D341Med (cell line): ENCODE results near the gene KREMEN1.
"Not testable (repeated sequence)": the region's sequence is repeated elsewhere in the genome, so short reads cannot be mapped to it uniquely, and the experiment has no call there.

Experiments used
- DNase-seq: peaks from one replicate; pipeline ENCODE4 v3.0.0; 2012; ENCODE audit warnings: low spot score

Gene KREMEN1

DNA sequence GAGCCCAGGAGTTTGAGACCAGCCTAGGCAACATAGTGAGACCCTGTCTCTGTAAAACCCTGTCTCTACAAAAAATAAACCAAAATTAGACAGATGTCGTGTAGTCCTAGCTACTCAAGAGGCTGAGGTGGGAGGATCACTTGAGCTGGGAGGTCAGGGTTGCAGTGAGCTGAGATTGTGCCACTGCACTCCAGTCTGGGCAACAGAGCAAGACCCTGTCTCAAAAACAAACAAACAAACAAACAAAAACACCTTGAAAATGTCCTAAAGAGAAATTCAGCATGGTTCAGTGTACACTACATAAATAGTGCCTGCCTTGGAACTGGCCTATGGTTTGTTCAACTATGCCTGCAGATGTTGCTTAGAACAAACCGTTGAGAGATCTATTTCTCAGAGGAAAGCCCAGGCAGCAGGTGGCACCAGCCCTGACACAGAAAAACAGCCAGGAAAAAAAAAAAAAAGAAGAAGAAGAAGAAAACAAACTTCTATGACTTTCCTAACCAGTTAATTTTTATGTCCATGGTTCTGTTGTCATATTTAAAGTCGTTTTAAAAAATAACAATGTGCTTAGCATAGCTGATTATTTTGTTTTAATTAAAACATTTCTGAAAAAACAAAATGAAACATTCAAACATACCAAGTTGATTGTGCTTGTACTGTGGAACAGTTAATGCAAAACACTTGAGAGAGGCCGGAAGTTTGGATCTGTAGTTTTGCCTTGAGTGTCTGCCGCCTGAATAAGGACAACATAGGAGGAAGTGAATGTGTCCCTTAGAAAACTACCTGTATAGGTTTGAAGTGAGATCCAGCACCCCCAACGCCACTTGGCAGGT is 5.4 kb downstream of the KREMEN1 start:
- DNase-seq = no peak

DNA sequence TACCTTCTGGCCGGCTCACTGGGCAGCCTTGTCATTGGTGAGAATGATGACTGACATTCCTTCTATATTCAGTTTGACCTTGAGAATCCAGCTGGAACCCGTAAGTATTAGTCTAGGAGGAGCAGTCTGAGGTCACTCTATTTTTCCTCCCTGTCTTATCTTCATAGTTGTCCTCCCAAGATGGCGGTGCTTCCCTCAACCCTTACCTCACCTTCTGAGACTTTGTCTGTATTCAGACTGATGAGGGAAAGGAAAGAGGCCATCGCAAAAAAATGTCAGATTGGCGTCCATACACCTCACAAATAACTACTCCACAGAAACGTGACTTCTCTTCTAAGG is 6.0 kb downstream of the KREMEN1 start:
- no peak for DNase-seq

- peak; percentile 82 for DNase-seq
Observed at GRCh38 chr22:29079218-29079901, 6.5 kb downstream of the KREMEN1 start.

GRCh38 chr22:29080106-29080975 is 7.5 kb downstream of the KREMEN1 start:
- DNase-seq = peak; percentile 63

DNA sequence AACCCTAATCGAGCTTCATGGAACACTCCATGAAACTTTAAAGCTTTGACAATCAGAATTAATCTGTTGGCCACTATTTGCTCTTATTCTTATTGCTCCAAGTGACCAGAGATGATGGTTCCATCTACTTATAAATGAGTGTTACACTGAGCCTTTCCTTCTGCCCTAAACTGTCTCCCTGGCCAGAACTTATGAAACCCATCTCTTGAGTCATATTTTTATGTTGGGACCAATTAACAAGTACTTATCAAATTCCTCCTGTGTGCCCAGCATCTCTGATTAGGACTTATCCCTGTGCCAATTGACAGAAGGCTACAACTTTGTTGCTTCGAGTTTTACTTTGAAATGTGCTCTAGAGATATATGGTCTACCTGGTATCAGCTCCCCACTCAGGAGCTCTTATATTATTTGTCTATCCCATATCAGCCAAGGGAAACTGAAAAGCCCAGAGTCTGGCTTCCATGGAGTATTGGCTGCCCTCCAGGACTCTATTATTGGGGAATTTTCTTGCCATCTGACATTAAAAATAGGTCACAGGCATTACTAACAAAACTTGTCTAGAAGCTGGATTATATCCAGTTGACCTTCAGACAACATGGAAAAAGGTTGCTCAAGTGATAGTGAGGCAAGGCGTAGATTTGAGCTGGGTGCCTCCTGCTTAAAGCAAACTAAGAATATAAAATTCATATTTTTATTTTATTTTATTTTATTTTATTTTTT is 8.8 kb downstream of the KREMEN1 start:
- no peak for DNase-seq

- no peak for DNase-seq
Observed at GRCh38 chr22:29082826-29083545, 10.2 kb downstream of the KREMEN1 start.

DNA sequence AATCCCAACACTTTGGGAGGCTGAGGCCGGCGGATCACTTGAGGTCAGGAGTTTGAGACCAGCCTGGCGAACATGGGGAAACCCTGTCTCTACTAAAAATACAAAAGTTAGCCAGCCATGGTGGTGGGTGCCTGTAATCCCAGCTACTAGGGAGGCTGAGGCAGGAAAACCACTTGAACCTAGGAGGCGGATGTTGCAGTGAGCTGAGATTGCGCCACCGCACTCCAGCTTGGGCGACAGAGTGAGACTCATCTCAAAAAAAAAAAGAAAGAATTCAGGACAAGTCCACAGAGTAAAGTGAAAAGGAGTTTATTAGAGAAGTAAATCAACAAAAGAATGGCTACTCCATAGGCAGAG is 10.7 kb downstream of the KREMEN1 start:
- not testable (repeated sequence) for DNase-seq

DNA sequence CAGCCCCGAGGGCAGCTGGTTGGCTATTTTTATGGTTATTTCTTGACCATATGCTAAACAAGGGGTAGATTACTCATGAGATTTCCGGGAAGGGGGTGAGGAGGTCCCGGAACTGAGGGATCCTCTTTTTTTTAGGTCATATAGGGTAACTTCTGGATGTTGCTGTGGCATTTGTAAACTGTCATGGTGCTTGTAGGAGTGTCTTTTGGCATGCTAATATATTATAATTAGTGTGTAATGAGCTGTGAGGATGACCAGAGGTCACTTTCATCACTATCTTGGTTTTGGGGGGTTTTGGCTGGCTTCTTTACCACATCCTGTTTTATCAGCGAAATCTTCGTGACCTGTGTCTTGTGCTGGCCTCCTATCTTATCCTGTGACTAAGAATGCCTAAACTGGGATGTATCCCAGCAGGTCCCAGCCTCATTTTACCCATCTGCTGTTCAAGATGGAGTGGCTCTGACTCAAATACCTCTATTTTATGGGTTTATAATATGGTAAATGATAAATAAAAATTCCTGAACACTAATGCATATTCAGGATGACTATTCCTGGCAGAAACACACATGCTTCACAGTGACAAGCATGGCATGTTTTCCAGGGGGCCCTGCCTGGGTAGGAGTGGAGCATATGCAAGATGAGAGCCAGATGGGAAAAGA is 11.2 kb downstream of the KREMEN1 start:
- no peak for DNase-seq

- DNase-seq = no peak
Observed at GRCh38 chr22:29087012-29087411, 14.2 kb downstream of the KREMEN1 start.

DNA sequence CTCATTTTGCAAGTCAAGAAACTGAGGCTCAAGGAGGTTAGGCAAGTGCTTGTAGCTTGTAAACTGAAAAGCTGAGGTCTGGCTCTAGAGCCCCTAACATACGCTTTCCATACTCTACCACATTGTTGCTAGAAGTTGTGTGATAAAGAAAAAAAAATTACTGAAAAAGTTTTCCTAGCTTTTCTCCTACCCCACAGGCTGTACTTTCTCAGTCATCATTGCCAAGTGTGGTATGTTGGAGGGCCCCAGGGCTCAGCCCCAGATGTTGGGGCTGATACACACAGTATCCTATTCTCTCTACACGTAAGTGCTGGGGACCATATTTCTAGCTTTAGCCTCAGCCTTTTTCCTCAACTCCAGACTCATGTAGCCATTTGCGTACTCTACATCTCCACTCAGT is 16.0 kb downstream of the KREMEN1 start:
- no peak for DNase-seq

GRCh38 chr22:29089507-29089906 is 16.7 kb downstream of the KREMEN1 start:
- no peak for DNase-seq

DNA sequence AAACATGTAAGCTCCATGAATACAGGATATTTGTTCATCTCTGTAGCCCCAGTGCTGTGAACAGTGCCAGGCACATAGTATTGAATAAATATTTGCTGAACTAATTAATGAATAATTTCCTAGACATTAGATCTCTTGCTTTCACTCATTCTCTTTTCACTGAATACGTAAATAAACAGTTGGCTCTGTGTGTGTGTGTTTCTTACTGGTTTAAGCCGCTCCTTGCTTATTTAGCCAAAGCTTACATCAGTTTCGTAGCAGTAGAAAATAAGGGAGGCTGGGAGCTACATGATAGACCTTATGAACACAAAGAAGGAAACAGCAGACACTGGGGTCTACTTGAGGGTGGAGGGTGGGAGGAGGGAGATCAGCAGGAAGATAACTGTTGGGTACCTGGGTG is 17.2 kb downstream of the KREMEN1 start:
- no peak for DNase-seq

- DNase-seq = no peak
Observed at GRCh38 chr22:29092243-29092642, 19.4 kb downstream of the KREMEN1 start.

GRCh38 chr22:29093030-29093429 is 20.2 kb downstream of the KREMEN1 start:
- no peak for DNase-seq

DNA sequence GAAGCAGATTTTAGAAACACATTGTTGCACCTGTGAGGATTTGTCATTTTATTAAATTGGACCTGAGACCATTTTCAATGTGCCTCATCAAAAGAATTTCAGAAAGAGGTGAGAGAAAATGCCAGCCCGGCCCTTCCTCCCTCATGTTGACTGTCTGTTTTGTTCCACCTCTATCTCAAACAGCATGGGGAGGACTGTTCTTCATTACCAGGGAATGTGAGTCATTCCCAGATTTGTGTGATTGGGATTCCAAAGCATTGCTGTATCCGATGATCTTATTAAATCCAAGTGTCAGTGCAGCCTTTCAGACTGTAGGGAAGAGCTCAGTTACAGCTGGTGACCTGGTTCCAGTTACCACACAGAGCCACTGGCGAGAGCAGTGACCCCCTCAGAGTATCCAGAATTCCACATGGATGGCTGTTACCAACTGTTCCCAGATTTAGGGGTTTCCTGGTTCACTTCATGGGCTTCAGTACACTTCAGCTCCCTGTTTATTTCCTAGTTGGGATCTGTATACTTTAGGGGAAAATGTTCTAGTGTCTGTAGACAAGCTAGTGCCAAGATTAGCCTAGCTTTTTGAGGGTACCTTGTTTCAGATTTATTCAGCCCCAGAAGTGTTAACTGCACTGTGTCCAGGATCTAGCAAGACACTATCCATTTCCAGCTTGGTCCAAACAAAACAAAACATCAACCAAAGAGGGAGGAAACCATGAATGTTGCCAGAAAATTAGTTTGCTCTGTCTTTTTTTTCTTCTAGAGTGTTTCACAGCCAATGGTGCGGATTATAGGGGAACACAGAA is 20.9 kb downstream of the KREMEN1 start:
- DNase-seq = no peak

GRCh38 chr22:29095459-29095858 is 22.6 kb downstream of the KREMEN1 start:
- DNase-seq = no peak

DNA sequence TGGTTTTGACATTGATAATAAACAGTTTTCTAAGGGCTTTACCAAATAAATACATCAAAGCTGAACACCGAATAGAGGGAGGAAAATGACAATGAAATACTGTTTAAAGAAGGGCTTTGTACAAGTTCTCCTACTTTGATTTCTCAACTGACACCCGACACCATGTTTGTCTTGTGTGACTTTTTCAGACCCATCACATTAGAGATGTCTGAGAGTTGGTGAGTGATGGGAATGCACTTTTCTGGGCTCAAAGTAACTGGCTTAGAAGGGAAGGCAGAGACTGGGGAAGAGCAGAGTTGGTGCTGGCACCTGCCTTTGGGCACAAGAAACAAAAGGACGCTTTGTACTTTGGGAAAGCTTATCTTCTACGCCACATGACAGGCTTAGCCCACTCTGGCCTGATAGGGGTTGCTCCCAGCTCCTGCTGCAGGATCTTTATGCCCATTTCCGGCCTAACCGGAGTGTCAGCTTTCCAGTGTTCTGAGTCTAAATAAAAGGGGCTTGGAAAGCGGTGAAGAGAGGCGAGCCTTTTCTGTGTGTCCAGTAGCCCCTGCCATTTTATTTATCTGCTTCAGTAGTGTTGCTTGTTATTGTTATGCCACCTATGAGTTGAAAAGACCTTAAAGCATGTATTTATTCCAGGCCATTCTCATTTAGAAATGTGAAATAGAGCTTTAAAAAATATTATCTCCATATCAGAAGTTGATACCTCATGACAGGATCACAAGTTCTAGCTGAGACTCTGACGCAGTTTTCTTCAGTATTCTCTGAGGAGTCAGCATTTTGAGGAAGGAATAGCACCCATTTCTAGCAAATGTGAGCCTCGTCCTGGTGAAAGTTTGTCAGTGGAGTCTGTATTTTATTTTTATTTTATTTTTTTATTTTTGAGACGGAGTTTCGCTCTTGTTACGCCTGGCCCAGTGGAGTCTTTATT is 24.2 kb downstream of the KREMEN1 start:
- DNase-seq = no peak

- DNase-seq = no peak
Observed at GRCh38 chr22:29098296-29098695, 25.5 kb downstream of the KREMEN1 start.

DNA sequence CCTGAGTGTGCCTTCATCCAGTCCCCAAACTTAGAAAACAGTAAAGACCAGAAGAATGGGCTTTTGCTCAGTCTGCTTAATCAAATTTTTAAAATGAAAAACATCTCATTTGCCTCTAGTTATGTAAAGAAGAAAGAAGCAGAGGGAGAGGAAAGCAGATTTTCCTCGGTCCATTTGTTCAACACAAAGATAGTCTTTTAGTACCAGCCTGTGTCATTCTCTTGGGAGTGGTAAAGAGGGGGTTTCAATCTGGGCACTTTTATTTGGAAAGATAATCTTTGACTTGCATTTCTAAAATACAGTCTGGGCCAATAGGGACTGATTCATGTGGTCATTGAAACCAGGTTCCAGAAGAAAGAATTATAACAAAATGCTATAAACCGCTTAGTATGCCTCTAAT is 29.5 kb downstream of the KREMEN1 start:
- no peak for DNase-seq
